ENCODE results near the gene CD53.

CD53 gene

GRCh38 chr1:110877364-110877763 is 4.4 kb downstream of the CD53 start:
- FAIRE-seq (no peak), DNase-seq (ENCODE audit: insufficient read length, low spot score) (no peak)
- TF ChIP-seq CTCF (IDR thresholded peaks at IDR 0.05; ENCODE audit: insufficient read depth, missing control alignments): no peak

GRCh38 chr1:110877776-110878175 is 4.8 kb downstream of the CD53 start:
- FAIRE-seq (no peak), DNase-seq (ENCODE audit: insufficient read length, low spot score) (no peak)
- TF ChIP-seq CTCF (IDR thresholded peaks at IDR 0.05; ENCODE audit: insufficient read depth, missing control alignments): no peak

GRCh38 chr1:110878591-110878990 is 5.6 kb downstream of the CD53 start:
- DNase-seq (ENCODE audit: insufficient read length, low spot score) (no peak), FAIRE-seq (no peak)
- no peak for TF ChIP-seq CTCF (IDR thresholded peaks at IDR 0.05; ENCODE audit: insufficient read depth, missing control alignments)

- DNase-seq (ENCODE audit: insufficient read length, low spot score) (no peak), FAIRE-seq (no peak)
- TF ChIP-seq CTCF (IDR thresholded peaks at IDR 0.05; ENCODE audit: insufficient read depth, missing control alignments): no peak
Measured at GRCh38 chr1:110878993-110879392, 6.0 kb downstream of the CD53 start.

- TF ChIP-seq CTCF (IDR thresholded peaks at IDR 0.05; ENCODE audit: insufficient read depth, missing control alignments): no peak
- DNase-seq (ENCODE audit: insufficient read length, low spot score): no peak
- no peak for FAIRE-seq
Measured at GRCh38 chr1:110879758-110880606, 7.0 kb downstream of the CD53 start.

- FAIRE-seq: no peak
- no peak for DNase-seq (ENCODE audit: insufficient read length, low spot score)
- TF ChIP-seq CTCF (IDR thresholded peaks at IDR 0.05; ENCODE audit: insufficient read depth, missing control alignments): no peak
Measured at GRCh38 chr1:110880708-110881374, 7.9 kb downstream of the CD53 start.

GRCh38 chr1:110888049-110888448 is 15.1 kb downstream of the CD53 start:
- TF ChIP-seq CTCF (IDR thresholded peaks at IDR 0.05; ENCODE audit: insufficient read depth, missing control alignments): no peak
- DNase-seq (ENCODE audit: insufficient read length, low spot score) (no peak), FAIRE-seq (no peak)

Measured in D721Med (cell line).